ENCODE data around the gene NEO1.

NEO1 gene

GRCh38 chr15:73051807-73052652 lies at the start of gene NEO1:
TSS of gene NEO1 (plus strand) at chr15:73052463. CDS start at chr15:73052676, 213 bp downstream.
- DNase-seq, result peak; percentile 70

- no peak for DNase-seq
Measured at GRCh38 chr15:73004462-73004861, 47.8 kb upstream of the NEO1 start.

- DNase-seq, result no peak
Measured at GRCh38 chr15:73005032-73005431, 47.2 kb upstream of the NEO1 start.

DNA sequence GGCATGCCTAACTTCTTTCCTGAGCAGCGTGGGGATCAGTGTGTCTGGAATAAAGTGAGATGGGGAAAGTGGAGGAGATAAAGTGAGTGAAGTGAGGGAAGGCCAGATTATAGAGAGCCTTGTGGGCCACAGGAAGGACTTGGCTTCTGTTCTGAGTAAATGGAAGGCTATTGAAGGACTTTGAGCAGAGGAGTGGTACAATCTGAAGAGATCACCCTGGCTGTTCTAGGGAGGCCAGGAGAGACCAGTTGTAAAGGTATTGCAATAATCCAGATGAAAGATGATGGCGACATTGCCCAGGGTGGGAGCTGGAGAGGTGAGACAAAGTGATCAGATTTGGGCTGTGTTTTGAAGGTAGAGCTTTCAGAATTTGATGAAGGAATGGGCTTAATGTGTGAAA lies 46.8 kb upstream of the NEO1 start:
- no peak for DNase-seq

GRCh38 chr15:73006523-73006922 lies 45.7 kb upstream of the NEO1 start:
- no peak for DNase-seq

DNA sequence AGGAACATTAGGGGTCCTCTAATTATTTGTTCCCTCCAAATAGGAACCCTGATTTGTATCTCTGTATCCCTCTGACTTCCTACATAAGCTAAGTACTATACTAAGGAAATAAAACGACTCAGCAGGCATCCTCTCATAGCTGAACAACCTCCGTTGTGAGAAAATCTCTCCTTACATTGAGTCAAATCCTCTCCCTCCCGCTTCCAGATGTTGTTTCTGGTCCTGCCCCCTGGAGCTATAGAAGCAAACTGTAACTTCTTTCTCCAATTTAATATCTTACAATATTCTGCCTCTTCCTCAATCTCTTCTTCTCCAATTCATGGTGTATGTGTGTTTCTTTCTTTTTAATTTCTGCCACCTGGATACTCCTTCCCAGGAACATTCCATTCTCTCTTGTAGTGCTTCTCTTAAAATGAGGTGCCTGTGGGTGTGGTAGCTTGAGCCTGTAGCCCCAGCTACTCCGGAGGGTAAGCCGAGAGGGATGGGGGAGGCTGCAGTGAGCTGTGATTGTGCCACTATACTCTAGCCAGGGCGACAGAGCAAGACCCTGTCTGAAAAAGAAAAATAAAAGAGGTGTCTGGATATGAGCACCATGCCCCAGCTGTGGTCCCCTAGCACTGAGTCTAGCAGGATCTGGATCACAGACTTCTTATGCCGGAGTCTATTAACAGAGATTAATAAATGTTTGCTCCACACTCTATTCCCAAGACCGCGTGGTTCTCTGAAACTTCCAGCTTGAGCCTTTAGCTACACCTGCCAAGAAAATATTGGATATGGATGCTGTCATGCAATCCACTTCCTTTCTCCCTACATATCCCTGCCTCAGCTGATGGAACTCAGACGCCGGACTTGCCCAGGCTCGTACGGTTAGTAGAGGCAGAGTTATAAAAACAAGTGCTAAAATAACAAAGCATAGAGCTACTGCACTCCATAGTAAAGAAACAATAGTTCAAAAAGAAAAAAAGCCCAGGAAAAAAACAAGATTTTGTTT lies 42.9 kb upstream of the NEO1 start:
- DNase-seq, result no peak

- no peak for DNase-seq
Measured at GRCh38 chr15:73010154-73011152, 41.8 kb upstream of the NEO1 start.

DNA sequence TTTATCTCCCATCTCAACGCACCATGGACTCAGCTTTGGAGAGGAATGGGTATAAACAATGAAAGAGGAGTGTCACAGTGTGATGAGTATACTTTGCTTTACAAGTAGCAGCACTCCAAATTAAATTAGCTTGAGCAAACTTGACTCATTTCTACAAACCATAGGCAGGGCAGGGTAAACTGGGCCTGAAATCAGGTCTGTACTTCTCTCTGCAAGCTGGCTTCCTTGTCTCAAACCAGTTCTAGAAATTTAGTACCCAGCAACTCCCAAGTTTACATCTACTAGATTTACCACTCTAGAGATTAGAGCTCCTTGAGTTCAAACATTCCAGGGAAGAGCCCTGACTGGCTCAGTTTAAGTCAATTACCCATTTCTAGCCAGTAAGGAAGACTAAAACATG lies 37.4 kb upstream of the NEO1 start:
- no peak for DNase-seq

- no peak for DNase-seq
Measured at GRCh38 chr15:73015493-73015892, 36.8 kb upstream of the NEO1 start.

GRCh38 chr15:73017987-73018386 lies 34.3 kb upstream of the NEO1 start:
- no peak for DNase-seq

DNA sequence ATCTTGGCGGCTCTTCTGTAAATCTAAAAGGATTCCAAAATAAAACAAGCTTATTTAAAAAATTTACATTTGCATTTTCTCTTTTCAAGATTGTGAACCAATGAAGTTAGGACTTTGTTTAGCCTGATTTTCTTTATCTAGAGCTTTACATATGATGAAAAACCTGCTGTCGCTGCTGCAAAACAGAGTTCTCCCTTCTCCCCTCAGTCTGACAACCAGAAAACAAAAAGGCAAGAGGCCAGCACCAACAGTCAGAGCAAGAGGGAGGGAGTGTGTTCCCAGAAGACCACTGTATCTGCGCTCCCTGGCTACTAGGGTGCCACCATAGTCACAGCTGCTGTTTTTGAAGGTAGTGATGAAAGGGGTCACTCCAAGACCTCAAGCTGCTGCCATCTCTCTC lies 33.1 kb upstream of the NEO1 start:
- no peak for DNase-seq

DNA sequence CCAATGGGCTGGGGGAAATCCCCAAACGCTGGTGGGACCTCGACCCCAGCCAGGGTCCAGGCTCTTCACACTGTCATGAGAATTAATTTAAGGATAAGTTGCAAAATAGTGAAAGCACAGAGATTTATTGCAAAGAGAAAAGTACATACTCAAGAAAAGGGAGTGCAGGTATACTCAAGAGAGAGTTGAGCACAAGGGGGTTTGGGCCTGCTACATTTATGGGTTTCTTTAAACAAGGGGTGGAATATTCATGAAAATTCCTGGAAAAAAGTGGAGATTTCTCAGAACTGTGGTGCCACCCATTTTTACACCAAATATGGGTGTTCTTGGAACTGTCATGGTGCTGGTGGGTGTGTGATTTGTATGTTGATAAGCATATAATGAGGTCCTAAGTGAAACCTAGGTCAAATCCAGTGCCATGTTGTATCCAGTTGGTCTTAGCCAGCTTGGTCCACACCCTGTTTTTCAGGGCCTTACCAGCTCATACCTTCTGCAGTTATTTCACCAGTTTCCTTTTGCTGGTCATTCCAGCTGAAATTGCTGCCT lies 32.6 kb upstream of the NEO1 start:
- no peak for DNase-seq

DNA sequence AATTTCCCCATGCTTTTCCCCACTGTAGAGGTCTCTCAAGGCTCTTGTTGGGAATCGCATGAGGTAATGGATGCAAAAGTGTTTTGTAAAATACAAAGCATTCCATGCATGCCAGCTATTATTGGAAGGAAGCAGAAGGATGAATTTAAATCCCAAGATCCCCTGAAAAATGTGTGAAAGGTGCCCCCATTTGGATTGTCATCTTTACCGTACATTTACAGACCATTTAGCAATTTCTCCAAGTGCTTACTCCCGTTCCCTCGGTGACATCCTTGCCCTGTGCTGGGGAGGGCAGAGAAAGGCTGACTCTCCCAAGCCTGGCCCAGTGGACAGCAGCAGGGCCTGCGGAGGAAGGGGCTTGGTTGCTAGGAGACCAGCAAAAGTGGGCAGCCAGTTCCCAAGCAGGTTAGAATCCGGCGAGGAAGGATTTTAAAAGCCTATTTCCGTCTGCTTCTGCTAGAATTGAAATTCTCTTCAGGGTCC lies 31.1 kb upstream of the NEO1 start:
- no peak for DNase-seq

DNA sequence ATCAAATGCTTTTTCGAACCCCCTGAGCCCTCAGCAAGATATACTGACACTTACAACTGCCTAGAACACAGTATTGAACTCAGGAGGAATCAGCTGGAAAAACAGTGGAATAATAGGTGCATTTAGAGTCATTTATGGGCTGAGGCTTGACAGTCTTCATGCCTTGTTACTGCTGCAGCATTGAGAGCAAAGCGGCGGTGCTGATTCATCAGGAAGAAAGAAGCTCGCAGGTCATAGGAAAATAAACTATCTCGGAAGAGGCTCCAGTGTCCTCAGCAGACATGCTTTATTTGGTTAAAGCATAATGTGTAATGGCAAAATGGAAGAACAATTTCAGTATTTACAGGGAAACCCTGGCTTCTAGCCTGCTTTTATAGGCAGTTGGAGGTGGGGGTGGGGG lies 30.1 kb upstream of the NEO1 start:
- DNase-seq, result no peak

GRCh38 chr15:73023071-73023470 lies 29.2 kb upstream of the NEO1 start:
- no peak for DNase-seq

DNA sequence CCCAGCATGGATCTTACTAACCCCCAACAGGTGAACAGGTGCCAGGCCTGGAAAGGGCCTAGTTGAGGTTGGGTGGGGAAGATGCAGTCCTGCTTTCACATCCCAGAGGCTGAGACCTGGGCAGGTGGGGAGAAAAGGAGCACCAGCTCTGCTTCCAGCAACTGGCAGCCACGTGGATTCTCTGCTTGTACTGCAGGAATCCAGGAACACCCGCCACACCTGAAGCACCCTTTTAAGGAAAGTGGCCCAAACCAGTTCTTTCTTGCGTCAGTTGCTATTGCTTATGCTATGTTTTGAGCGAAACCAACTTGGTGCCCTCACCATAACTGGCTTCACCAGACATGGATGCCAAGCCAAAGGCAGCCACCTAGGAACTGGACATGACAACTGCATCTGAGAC lies 28.1 kb upstream of the NEO1 start:
- no peak for DNase-seq

GRCh38 chr15:73026511-73027054 lies 25.7 kb upstream of the NEO1 start:
- DNase-seq, result no peak

DNA sequence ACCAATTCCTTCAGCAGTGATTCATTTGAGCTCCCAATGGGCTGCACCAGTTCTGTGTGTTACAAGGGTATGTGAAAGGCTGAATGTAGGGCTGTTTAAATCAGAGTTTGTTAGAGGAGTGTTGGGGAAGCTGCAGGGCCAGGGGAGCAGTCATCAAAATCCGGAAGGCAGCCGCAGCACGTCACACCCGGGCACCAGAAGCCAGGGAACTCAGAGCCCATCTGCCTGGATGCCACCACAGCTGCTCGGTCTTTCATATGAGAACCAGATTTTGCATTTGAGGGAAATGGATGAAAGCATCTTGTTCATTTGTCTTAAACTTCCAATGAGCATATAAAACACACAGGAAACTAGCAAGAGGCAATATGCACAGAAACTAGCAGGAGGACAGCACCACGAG lies 24.2 kb upstream of the NEO1 start:
- DNase-seq, result no peak

DNA sequence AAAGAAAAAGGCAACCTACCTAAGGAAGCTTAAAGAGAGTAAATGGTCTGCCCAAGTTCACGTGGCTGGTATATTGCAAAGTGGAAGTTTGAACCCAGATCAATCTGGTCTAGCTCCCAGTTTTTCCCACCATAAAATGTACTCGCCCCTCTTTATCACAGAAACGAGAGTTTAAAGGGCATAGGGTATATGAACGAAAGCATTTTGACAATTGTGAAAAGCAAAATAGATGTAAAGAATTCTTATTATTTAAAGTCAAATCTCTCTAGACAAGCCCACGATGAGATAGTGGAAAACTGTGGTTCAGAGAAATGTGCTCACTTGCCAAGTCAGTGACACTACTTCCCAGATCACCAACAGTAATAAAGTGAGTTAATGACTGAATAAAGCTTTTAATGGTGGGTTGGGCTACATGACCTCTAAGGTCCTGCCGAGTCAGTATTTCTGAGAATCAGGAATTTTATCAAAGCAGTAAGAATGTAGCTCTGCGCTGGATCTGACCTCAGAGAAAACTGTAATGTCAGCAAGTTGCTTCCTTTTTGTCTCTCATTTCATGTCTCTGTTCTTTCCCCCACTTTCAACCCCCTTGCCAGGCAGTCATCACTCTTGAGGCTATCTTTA lies 23.3 kb upstream of the NEO1 start:
- DNase-seq, result no peak

DNA sequence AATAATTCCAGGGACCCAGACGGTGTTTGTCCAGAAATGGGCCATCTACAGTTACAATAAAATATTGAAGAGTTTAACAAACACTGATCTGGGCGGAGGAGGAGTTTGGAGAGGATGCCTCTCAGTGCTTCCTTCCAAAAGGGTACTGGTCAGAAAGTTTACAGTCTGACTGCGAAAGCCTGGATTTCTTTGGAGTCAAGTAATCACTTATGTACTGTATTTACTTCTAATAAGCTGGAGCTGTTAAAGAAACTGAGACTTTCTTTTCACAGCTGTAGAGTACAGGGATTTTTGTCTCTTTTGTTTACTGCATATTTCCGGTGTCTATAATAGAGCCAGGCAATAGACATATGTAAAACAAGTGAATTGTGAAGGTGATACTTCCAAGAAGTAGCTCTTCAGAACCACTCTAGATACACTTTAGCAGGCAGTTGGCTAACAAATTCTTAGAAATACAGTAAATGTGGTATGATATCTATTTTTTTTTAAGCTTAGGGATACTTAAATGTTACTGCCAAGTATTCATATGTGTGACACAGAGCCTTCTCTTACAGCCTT lies 22.1 kb upstream of the NEO1 start:
- DNase-seq, result no peak

DNA sequence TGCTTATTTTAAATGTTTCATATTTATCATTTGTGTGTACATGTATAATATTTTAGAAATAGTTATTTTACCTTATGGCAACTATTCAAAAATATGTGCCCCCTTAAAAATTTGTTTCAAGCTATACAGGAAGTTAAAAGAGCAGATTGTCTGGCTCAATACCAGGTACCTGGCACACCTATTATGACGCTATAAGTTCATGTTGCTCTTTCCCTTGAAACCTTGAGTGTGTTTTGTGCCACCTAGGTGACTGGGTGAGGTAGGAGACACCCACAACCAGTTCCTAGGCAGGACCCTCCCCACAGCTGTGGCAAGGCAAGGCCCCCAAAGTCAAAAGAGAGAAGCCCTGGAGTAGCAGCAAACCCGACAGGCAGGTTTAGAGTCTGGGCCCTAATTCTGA lies 20.6 kb upstream of the NEO1 start:
- DNase-seq, result no peak
